ENCODE data around the gene ARID5B. TPM values are rescaled to one million over a fixed set of nuclear protein-coding genes. Genes with fewer than 3 reads are reported as not detected.

Gene ARID5B
- total RNA-seq, 1 experiment from 2014 or later: 168 TPM

DNA sequence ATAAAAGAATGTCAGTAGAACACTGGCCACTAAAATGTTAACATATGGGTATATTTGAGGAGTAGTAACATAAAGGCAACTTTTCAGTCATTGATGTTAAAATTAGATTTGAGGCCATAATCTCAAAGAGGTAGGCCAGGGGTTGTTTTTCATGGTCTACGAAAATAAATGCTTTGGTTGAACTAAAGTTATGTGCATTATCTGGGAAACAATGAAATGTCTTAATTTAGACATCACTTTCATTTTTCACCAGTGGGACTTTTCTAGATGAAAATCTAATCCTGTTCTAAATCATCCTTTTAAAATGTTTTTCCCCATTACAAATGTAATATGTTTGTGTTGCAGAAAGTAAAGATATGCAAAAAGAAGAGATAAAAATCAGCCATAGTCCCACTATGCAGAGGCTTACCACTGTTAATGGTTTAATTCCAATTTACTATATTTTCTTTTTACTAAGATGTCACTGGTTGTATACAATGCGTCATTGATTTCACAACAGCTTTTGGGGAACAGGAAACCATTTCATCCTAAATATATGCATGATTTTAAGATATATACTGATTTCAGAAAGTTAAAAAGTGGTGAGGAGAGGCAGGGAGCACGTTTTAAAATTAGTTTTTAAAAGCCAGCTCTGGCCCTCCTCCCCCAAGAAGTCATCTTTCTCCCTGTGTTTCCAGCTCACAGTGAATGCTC is 64.3 kb downstream of the ARID5B start:
- DNase-seq: no peak
- H3K27me3 Mint-ChIP-seq (ENCODE audit: insufficient read depth, unreplicated experiment): no peaks in the 10 kb centered on the region
- intact Hi-C loops (cut with micrococcal nuclease; ENCODE audit: unreplicated experiment): no loop called here
- peaks cover 10% of the 10 kb centered on the region for H3K36me3 ChIP-seq (ENCODE audit: control insufficient read depth, insufficient read depth, low read length)
- POLR2A ChIA-PET: no interaction called here
- peak overlapping the region; percentile 79 for H3K27ac Mint-ChIP-seq (ENCODE audit: unreplicated experiment)
- peaks cover 93% of the 10 kb centered on the region for H3K4me1 ChIP-seq
- peak overlapping the region; percentile 32 for H3K4me3 Mint-ChIP-seq (ENCODE audit: unreplicated experiment)
- no peak overlapping the region for H3K4me3 ChIP-seq (ENCODE audit: low read depth, low read length)
- no peaks in the 10 kb centered on the region for H3K27me3 ChIP-seq (replicated peaks; ENCODE audit: control insufficient read depth, insufficient read depth, low read length)
- BruUV-seq (replicated peaks): no TSS peak
- H3K4me1 Mint-ChIP-seq (ENCODE audit: low read depth, unreplicated experiment): peaks cover 83% of the 10 kb centered on the region
- peaks cover 93% of the 10 kb centered on the region for H3K36me3 Mint-ChIP-seq (ENCODE audit: insufficient read depth, unreplicated experiment)
- TF ChIP-seq, protein P1, sequence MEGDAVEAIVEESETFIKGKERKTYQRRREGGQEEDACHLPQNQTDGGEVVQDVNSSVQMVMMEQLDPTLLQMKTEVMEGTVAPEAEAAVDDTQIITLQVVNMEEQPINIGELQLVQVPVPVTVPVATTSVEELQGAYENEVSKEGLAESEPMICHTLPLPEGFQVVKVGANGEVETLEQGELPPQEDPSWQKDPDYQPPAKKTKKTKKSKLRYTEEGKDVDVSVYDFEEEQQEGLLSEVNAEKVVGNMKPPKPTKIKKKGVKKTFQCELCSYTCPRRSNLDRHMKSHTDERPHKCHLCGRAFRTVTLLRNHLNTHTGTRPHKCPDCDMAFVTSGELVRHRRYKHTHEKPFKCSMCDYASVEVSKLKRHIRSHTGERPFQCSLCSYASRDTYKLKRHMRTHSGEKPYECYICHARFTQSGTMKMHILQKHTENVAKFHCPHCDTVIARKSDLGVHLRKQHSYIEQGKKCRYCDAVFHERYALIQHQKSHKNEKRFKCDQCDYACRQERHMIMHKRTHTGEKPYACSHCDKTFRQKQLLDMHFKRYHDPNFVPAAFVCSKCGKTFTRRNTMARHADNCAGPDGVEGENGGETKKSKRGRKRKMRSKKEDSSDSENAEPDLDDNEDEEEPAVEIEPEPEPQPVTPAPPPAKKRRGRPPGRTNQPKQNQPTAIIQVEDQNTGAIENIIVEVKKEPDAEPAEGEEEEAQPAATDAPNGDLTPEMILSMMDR (IDR thresholded peaks at IDR 0.05; ENCODE audit: insufficient read depth in 1 of 2, low read depth in 1 of 2, low read length in 1 of 2, severe bottlenecking in 1 of 2, unreplicated experiment in 1 of 2): no peak
- no peaks in the 10 kb centered on the region for H3K9me3 ChIP-seq
- CTCF ChIA-PET: no interaction called here
- no peaks in the 10 kb centered on the region for H3K9me3 Mint-ChIP-seq (ENCODE audit: unreplicated experiment)

DNA sequence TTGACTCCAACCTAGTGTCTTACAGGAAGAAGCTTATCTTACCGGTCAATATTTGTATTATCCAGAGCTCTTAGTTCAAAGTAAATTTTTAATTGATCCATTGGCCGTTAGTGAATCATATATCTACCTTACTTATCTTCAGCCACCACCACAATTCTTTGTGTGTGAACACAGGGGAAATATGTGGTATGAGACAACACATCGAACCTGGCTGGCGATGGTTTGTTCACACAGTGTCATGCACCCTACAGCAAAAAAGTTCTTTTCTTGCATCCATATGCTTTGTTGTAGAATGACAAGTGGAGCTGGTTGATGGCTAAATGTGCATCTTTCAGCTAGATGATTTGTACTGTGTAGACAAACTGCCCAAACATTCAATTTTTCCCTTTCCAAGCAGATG is 65.8 kb downstream of the ARID5B start:
- CTCF ChIA-PET: no interaction called here
- no peaks in the 10 kb centered on the region for H3K27me3 ChIP-seq (replicated peaks; ENCODE audit: control insufficient read depth, insufficient read depth, low read length)
- no peak overlapping the region for H3K4me3 ChIP-seq (ENCODE audit: low read depth, low read length)
- Mint-ChIP-seq H3K9me3 (ENCODE audit: unreplicated experiment) (no peaks in the 10 kb centered on the region), H3K27ac (ENCODE audit: unreplicated experiment) (peak overlapping the region; percentile 79), H3K36me3 (ENCODE audit: insufficient read depth, unreplicated experiment) (peaks cover 91% of the 10 kb centered on the region), H3K27me3 (ENCODE audit: insufficient read depth, unreplicated experiment) (no peaks in the 10 kb centered on the region), H3K4me3 (ENCODE audit: unreplicated experiment) (peak overlapping the region; percentile 16), H3K4me1 (ENCODE audit: low read depth, unreplicated experiment) (peaks cover 77% of the 10 kb centered on the region)
- H3K9me3 ChIP-seq: no peaks in the 10 kb centered on the region
- no TSS peak for BruUV-seq (replicated peaks)
- peaks cover 81% of the 10 kb centered on the region for H3K4me1 ChIP-seq
- TF ChIP-seq, protein P1 (IDR thresholded peaks at IDR 0.05; ENCODE audit: insufficient read depth in 1 of 2, low read depth in 1 of 2, low read length in 1 of 2, severe bottlenecking in 1 of 2, unreplicated experiment in 1 of 2): no peak
- peaks cover 10% of the 10 kb centered on the region for H3K36me3 ChIP-seq (ENCODE audit: control insufficient read depth, insufficient read depth, low read length)
- DNase-seq: no peak
- intact Hi-C loops (cut with micrococcal nuclease; ENCODE audit: unreplicated experiment): no loop called here
- POLR2A ChIA-PET: no interaction called here

DNA sequence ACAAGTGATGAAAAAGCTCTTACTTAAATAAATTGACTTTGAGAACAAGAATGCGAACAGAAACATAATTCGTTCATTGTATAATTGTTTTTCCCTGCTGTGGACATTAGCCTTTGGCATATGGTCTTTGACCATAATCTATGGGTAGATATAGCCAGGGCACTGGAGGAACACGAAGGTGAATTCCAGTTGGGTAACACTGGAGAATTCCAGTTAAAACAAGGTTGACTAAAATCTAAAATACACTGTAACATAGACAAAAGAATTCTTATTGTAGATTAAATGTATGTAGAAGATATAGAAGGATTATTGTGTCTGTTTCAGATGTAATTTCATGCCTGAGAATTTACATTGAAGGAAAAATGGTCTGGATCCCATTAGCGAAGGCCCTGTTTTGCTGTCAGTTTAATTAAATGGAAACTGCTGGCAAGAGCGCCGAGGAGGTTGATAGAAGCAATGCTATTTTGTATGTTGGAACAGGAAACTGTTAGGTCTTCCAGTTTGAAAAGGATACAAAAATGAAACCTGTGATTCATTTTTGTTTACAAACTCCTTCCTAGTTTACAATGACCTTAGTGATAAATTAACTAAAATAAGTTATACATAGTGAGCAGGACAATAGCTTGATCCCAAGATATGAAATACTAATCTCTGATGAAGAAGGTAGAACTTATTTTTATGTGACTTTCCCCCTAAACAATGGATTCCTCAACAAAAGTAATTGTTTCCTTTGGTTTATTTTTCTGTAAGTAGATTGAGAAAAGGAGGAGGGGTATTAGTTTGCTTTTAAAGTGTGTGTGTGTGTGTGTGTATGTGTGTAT is 68.9 kb downstream of the ARID5B start:
- ChIA-PET CTCF (no interaction called here), POLR2A (no interaction called here)
- DNase-seq: no peak
- Mint-ChIP-seq H3K27me3 (ENCODE audit: insufficient read depth, unreplicated experiment) (no peaks in the 10 kb centered on the region), H3K36me3 (ENCODE audit: insufficient read depth, unreplicated experiment) (peaks cover 91% of the 10 kb centered on the region), H3K9me3 (ENCODE audit: unreplicated experiment) (no peaks in the 10 kb centered on the region), H3K27ac (ENCODE audit: unreplicated experiment) (peak overlapping the region; percentile 57), H3K4me1 (ENCODE audit: low read depth, unreplicated experiment) (peaks cover 77% of the 10 kb centered on the region), H3K4me3 (ENCODE audit: unreplicated experiment) (no peak overlapping the region)
- H3K4me1 ChIP-seq: peaks cover 73% of the 10 kb centered on the region
- TF ChIP-seq, protein P1 (IDR thresholded peaks at IDR 0.05; ENCODE audit: insufficient read depth in 1 of 2, low read depth in 1 of 2, low read length in 1 of 2, severe bottlenecking in 1 of 2, unreplicated experiment in 1 of 2): no peak
- H3K9me3 ChIP-seq: no peaks in the 10 kb centered on the region
- H3K4me3 ChIP-seq (ENCODE audit: low read depth, low read length): no peak overlapping the region
- H3K36me3 ChIP-seq (ENCODE audit: control insufficient read depth, insufficient read depth, low read length): peaks cover 11% of the 10 kb centered on the region
- intact Hi-C loops (cut with micrococcal nuclease; ENCODE audit: unreplicated experiment): no loop called here
- no peaks in the 10 kb centered on the region for H3K27me3 ChIP-seq (replicated peaks; ENCODE audit: control insufficient read depth, insufficient read depth, low read length)
- no TSS peak for BruUV-seq (replicated peaks)

Measured in Caco-2 (cell line).